Measurements from ENCODE around the gene CORO7. TPM values are rescaled to one million over a fixed set of nuclear protein-coding genes. Genes with fewer than 3 reads are reported as not detected.

The CORO7 gene
- polyA plus RNA-seq, 1 of the 3 experiments (the other 2 are of a cell fraction): 25.8 TPM

- DNase-seq: no peak
- H4K20me1 ChIP-seq (ENCODE audit: insufficient read depth): no peaks in the 10 kb centered on the region; the same call in 1 of the 2 replicates
- TF ChIP-seq USF2 (IDR thresholded peaks at IDR 0.05; ENCODE audit: borderline replicate concordance, low read depth, low read length): no peak
- TF ChIP-seq MXI1 (IDR thresholded peaks at IDR 0.05; ENCODE audit: low read depth, low read length): no peak
- no peak for TF ChIP-seq USF1 (IDR thresholded peaks at IDR 0.05; ENCODE audit: borderline replicate concordance, low read depth)
- TF ChIP-seq YY1 (IDR thresholded peaks at IDR 0.05; ENCODE audit: low read depth): no peak
- no peak for TF ChIP-seq EZH2phosphoT487 (IDR thresholded peaks at IDR 0.05; ENCODE audit: borderline replicate concordance, low read depth)
- TF ChIP-seq NFIC (IDR thresholded peaks at IDR 0.05; ENCODE audit: borderline replicate concordance): no peak
- TF ChIP-seq CHD2 (IDR thresholded peaks at IDR 0.05; ENCODE audit: low read length, partially characterized antibody): no peak
- peaks cover 11% of the 10 kb centered on the region for H3F3A ChIP-seq (replicated peaks; ENCODE audit: insufficient read depth)
- no peak overlapping the region for H2AFZ ChIP-seq (ENCODE audit: low read depth)
- no peak overlapping the region for H3K4me2 ChIP-seq
- no peaks in the 10 kb centered on the region for H3K9me3 ChIP-seq
- CTCF ChIA-PET: interaction anchor here (1.7 to 32.1 kb wide), 4 partner anchors 9 to 30 kb away, joined by 4 to 558 read pairs (median 14); no protein-coding TSS in a partner anchor
- no peaks in the 10 kb centered on the region for H3K79me2 ChIP-seq (ENCODE audit: insufficient read depth)
- H3K27me3 ChIP-seq (ENCODE audit: insufficient read depth): no peaks in the 10 kb centered on the region
- H3K36me3 ChIP-seq (replicated peaks in 1 of 2; ENCODE audit: control insufficient read depth in 1 of 2, insufficient read depth in 2 of 2, low read length in 1 of 2): peaks cover 0 to 2% of the 10 kb centered on the region in 2 experiments
- no peak overlapping the region; a peak in 1 of 4 replicates for H3K27ac ChIP-seq (ENCODE audit: low read depth in 2 of 2, low read length in 1 of 2)
- H3K4me1 ChIP-seq (ENCODE audit: control insufficient read depth in 1 of 2, insufficient read depth in 2 of 2, low read depth in 1 of 2, low read length in 1 of 2): peaks cover 46 to 77% of the 10 kb centered on the region in 2 experiments; a peak in 3 of 4 replicates
- no peak overlapping the region for H3K4me3 ChIP-seq (ENCODE audit: low read depth in 2 of 2, low read length in 1 of 2)
- H3K9ac ChIP-seq: no peak overlapping the region
- 82% methylated on average over 12 of the region's 27 CpGs for WGBS (ENCODE audit: low lambda C conversion rate)
- H3K9me2 ChIP-seq: no peaks in the 10 kb centered on the region
- POLR2A ChIA-PET: no interaction called here
Observed at GRCh38 chr16:4389051-4389955, 27.1 kb downstream of the CORO7 start.

- Histone ChIP-seq H3K4me2 (no peak overlapping the region), H4K20me1 (ENCODE audit: insufficient read depth) (peaks cover 3% of the 10 kb centered on the region; the same call in 1 of the 2 replicates), H3K27ac (ENCODE audit: low read depth in 2 of 2, low read length in 1 of 2) (peak overlapping the region in 1 of 2 experiments; percentile 25; a peak in 1 of 4 replicates), H3K79me2 (ENCODE audit: insufficient read depth) (no peaks in the 10 kb centered on the region), H3K27me3 (ENCODE audit: insufficient read depth) (no peaks in the 10 kb centered on the region), H3K9ac (no peak overlapping the region), H3K4me1 (ENCODE audit: control insufficient read depth in 1 of 2, insufficient read depth in 2 of 2, low read depth in 1 of 2, low read length in 1 of 2) (peaks cover 50 to 85% of the 10 kb centered on the region in 2 experiments; a peak in 3 of 4 replicates), H3K4me3 (ENCODE audit: low read depth in 2 of 2, low read length in 1 of 2) (no peak overlapping the region), H3K9me2 (no peaks in the 10 kb centered on the region), H2AFZ (ENCODE audit: low read depth) (no peak overlapping the region), H3K9me3 (no peaks in the 10 kb centered on the region), H3F3A (replicated peaks; ENCODE audit: insufficient read depth) (peaks cover 14% of the 10 kb centered on the region), H3K36me3 (replicated peaks in 1 of 2; ENCODE audit: control insufficient read depth in 1 of 2, insufficient read depth in 2 of 2, low read length in 1 of 2) (peaks cover 0 to 5% of the 10 kb centered on the region in 2 experiments)
- ChIA-PET CTCF (interaction anchor here (1.7 to 32.1 kb wide), 4 partner anchors 8 to 29 kb away, joined by 4 to 558 read pairs (median 13); no protein-coding TSS in a partner anchor), POLR2A (no interaction called here)
- no peak for DNase-seq
- 100% methylated on average over 1 of the region's 19 CpGs for WGBS (ENCODE audit: low lambda C conversion rate)
- TF ChIP-seq USF1 (IDR thresholded peaks at IDR 0.05; ENCODE audit: borderline replicate concordance, low read depth): no peak
- no peak for TF ChIP-seq ZBTB33 (IDR thresholded peaks at IDR 0.05; ENCODE audit: borderline replicate concordance, low read depth)
- no peak for TF ChIP-seq IRF3 (IDR thresholded peaks at IDR 0.05; ENCODE audit: low read depth, low read length)
- no peak for TF ChIP-seq EZH2phosphoT487 (IDR thresholded peaks at IDR 0.05; ENCODE audit: borderline replicate concordance, low read depth)
- TF ChIP-seq TAF1 (IDR thresholded peaks at IDR 0.05; ENCODE audit: borderline replicate concordance, low read depth, low read length): no peak
- TF ChIP-seq MEF2A (IDR thresholded peaks at IDR 0.05; ENCODE audit: borderline replicate concordance, low read depth): no peak
- no peak for TF ChIP-seq YY1 (IDR thresholded peaks at IDR 0.05; ENCODE audit: low read depth)
- no peak for TF ChIP-seq RXRA (IDR thresholded peaks at IDR 0.05; ENCODE audit: borderline replicate concordance, low read depth)
- no peak for TF ChIP-seq TEAD4 (IDR thresholded peaks at IDR 0.05; ENCODE audit: borderline replicate concordance, insufficient read depth)
- no peak for TF ChIP-seq CTCF (IDR thresholded peaks at IDR 0.05)
Observed at GRCh38 chr16:4388271-4389021, 27.9 kb downstream of the CORO7 start.

Measured in SK-N-SH (cell line).